Measurements from ENCODE around the gene SPECC1L.

Gene SPECC1L

GRCh38 chr22:24404561-24405275, 134.1 kb downstream of the SPECC1L start:
- Mint-ChIP-seq H3K36me3 (ENCODE audit: low read depth) (peaks cover 22% of the 10 kb centered on the region), H3K27ac (no peak overlapping the region), H3K9me3 (no peaks in the 10 kb centered on the region), H3K4me1 (ENCODE audit: low read depth) (peaks cover 43% of the 10 kb centered on the region), H3K4me3 (no peak overlapping the region), H3K27me3 (ENCODE audit: low read depth) (no peaks in the 10 kb centered on the region)
- no peak for DNase-seq (ENCODE audit: low spot score)

- DNase-seq (ENCODE audit: low spot score): no peak
- Mint-ChIP-seq H3K4me3 (no peak overlapping the region), H3K9me3 (no peaks in the 10 kb centered on the region), H3K27ac (no peak overlapping the region), H3K36me3 (ENCODE audit: low read depth) (peaks cover 22% of the 10 kb centered on the region), H3K4me1 (ENCODE audit: low read depth) (peaks cover 42% of the 10 kb centered on the region), H3K27me3 (ENCODE audit: low read depth) (no peaks in the 10 kb centered on the region)
Observed at GRCh38 chr22:24405631-24406321, 135.1 kb downstream of the SPECC1L start.

GRCh38 chr22:24406322-24407277, 136.0 kb downstream of the SPECC1L start:
- H3K4me3 Mint-ChIP-seq: peak overlapping the region; percentile 0
- H3K9me3 Mint-ChIP-seq: no peaks in the 10 kb centered on the region
- H3K27ac Mint-ChIP-seq: peak overlapping the region; percentile 31
- H3K36me3 Mint-ChIP-seq (ENCODE audit: low read depth): peaks cover 22% of the 10 kb centered on the region
- peaks cover 33% of the 10 kb centered on the region for H3K4me1 Mint-ChIP-seq (ENCODE audit: low read depth)
- H3K27me3 Mint-ChIP-seq (ENCODE audit: low read depth): no peaks in the 10 kb centered on the region
- no peak for DNase-seq (ENCODE audit: low spot score)

- peak overlapping the region; percentile 0 for H3K4me3 Mint-ChIP-seq
- no peaks in the 10 kb centered on the region for H3K9me3 Mint-ChIP-seq
- no peaks in the 10 kb centered on the region for H3K27me3 Mint-ChIP-seq (ENCODE audit: low read depth)
- DNase-seq (ENCODE audit: low spot score): no peak
- H3K36me3 Mint-ChIP-seq (ENCODE audit: low read depth): peaks cover 20% of the 10 kb centered on the region
- no peak overlapping the region for H3K27ac Mint-ChIP-seq
- H3K4me1 Mint-ChIP-seq (ENCODE audit: low read depth): peaks cover 31% of the 10 kb centered on the region
Observed at GRCh38 chr22:24407278-24407665, 136.6 kb downstream of the SPECC1L start.

- no peak for DNase-seq (ENCODE audit: low spot score)
- H3K27ac Mint-ChIP-seq: peak overlapping the region; percentile 58
Observed at GRCh38 chr22:24407884-24408283, 137.3 kb downstream of the SPECC1L start.

GRCh38 chr22:24408630-24409029, 138.0 kb downstream of the SPECC1L start:
- H3K27ac Mint-ChIP-seq: no peak overlapping the region
- H3K4me3 Mint-ChIP-seq: no peak overlapping the region
- H3K27me3 Mint-ChIP-seq (ENCODE audit: low read depth): no peaks in the 10 kb centered on the region
- no peak for DNase-seq (ENCODE audit: low spot score)
- H3K4me1 Mint-ChIP-seq (ENCODE audit: low read depth): peaks cover 27% of the 10 kb centered on the region
- no peaks in the 10 kb centered on the region for H3K9me3 Mint-ChIP-seq
- H3K36me3 Mint-ChIP-seq (ENCODE audit: low read depth): peaks cover 12% of the 10 kb centered on the region

More at GRCh38 chr22:24407884-24408283, 137.3 kb downstream of the SPECC1L start:
- H3K36me3 Mint-ChIP-seq (ENCODE audit: low read depth): peaks cover 16% of the 10 kb centered on the region
- peaks cover 27% of the 10 kb centered on the region for H3K4me1 Mint-ChIP-seq (ENCODE audit: low read depth)
- H3K9me3 Mint-ChIP-seq: no peaks in the 10 kb centered on the region
- H3K27me3 Mint-ChIP-seq (ENCODE audit: low read depth): no peaks in the 10 kb centered on the region
- peak overlapping the region; percentile 0 for H3K4me3 Mint-ChIP-seq

GRCh38 chr22:24409707-24410106, 139.1 kb downstream of the SPECC1L start:
- Mint-ChIP-seq H3K27ac (no peak overlapping the region), H3K4me3 (no peak overlapping the region), H3K9me3 (no peaks in the 10 kb centered on the region), H3K27me3 (ENCODE audit: low read depth) (no peaks in the 10 kb centered on the region), H3K4me1 (ENCODE audit: low read depth) (peaks cover 27% of the 10 kb centered on the region), H3K36me3 (ENCODE audit: low read depth) (peaks cover 4% of the 10 kb centered on the region)
- DNase-seq (ENCODE audit: low spot score): no peak

GRCh38 chr22:24410110-24410856, 139.7 kb downstream of the SPECC1L start:
- no peaks in the 10 kb centered on the region for H3K9me3 Mint-ChIP-seq
- H3K36me3 Mint-ChIP-seq (ENCODE audit: low read depth): peaks cover 3% of the 10 kb centered on the region
- no peak overlapping the region for H3K4me3 Mint-ChIP-seq
- peaks cover 27% of the 10 kb centered on the region for H3K4me1 Mint-ChIP-seq (ENCODE audit: low read depth)
- H3K27ac Mint-ChIP-seq: peak overlapping the region; percentile 32
- no peak for DNase-seq (ENCODE audit: low spot score)
- no peaks in the 10 kb centered on the region for H3K27me3 Mint-ChIP-seq (ENCODE audit: low read depth)

GRCh38 chr22:24411256-24412004, 140.8 kb downstream of the SPECC1L start:
- no peak for DNase-seq (ENCODE audit: low spot score)
- Mint-ChIP-seq H3K27ac (no peak overlapping the region), H3K4me3 (no peak overlapping the region), H3K27me3 (ENCODE audit: low read depth) (no peaks in the 10 kb centered on the region), H3K9me3 (no peaks in the 10 kb centered on the region), H3K36me3 (ENCODE audit: low read depth) (peaks cover 4% of the 10 kb centered on the region), H3K4me1 (ENCODE audit: low read depth) (peaks cover 27% of the 10 kb centered on the region)

GRCh38 chr22:24412274-24412673, 141.6 kb downstream of the SPECC1L start:
- DNase-seq (ENCODE audit: low spot score): no peak
- peaks cover 18% of the 10 kb centered on the region for H3K4me1 Mint-ChIP-seq (ENCODE audit: low read depth)
- no peaks in the 10 kb centered on the region for H3K9me3 Mint-ChIP-seq
- H3K36me3 Mint-ChIP-seq (ENCODE audit: low read depth): peaks cover 3% of the 10 kb centered on the region
- no peaks in the 10 kb centered on the region for H3K27me3 Mint-ChIP-seq (ENCODE audit: low read depth)
- no peak overlapping the region for H3K4me3 Mint-ChIP-seq
- H3K27ac Mint-ChIP-seq: no peak overlapping the region

- Mint-ChIP-seq H3K36me3 (ENCODE audit: low read depth) (peaks cover 3% of the 10 kb centered on the region), H3K4me1 (ENCODE audit: low read depth) (peaks cover 10% of the 10 kb centered on the region), H3K4me3 (no peak overlapping the region), H3K27ac (no peak overlapping the region), H3K27me3 (ENCODE audit: low read depth) (no peaks in the 10 kb centered on the region), H3K9me3 (no peaks in the 10 kb centered on the region)
- no peak for DNase-seq (ENCODE audit: low spot score)
Observed at GRCh38 chr22:24413271-24413670, 142.6 kb downstream of the SPECC1L start.

GRCh38 chr22:24413736-24414385, 143.2 kb downstream of the SPECC1L start:
- no peaks in the 10 kb centered on the region for H3K9me3 Mint-ChIP-seq
- DNase-seq (ENCODE audit: low spot score): no peak
- no peak overlapping the region for H3K4me3 Mint-ChIP-seq
- H3K27me3 Mint-ChIP-seq (ENCODE audit: low read depth): no peaks in the 10 kb centered on the region
- H3K27ac Mint-ChIP-seq: no peak overlapping the region
- H3K36me3 Mint-ChIP-seq (ENCODE audit: low read depth): peaks cover 3% of the 10 kb centered on the region
- H3K4me1 Mint-ChIP-seq (ENCODE audit: low read depth): peaks cover 10% of the 10 kb centered on the region

All from T-helper 2 cell treated with Interferon-gamma antibody and Interleukin-4, amounts not matched to agents 5 μg/mL and 100 μg/mL, for 36 hours (primary cell).